CD4-positive, alpha-beta T cell treated with Interleukin-4 for 4 hours (primary cell): Measurements from ENCODE around the gene TMEM203.
"Not testable (repeated sequence)": the region's sequence is repeated elsewhere in the genome, so short reads cannot be mapped to it uniquely, and the experiment has no call there.

Source experiments
- DNase-seq: peaks from one replicate; pipeline ENCODE4 v3.0.0-alpha.2; 2020

The TMEM203 gene

DNA sequence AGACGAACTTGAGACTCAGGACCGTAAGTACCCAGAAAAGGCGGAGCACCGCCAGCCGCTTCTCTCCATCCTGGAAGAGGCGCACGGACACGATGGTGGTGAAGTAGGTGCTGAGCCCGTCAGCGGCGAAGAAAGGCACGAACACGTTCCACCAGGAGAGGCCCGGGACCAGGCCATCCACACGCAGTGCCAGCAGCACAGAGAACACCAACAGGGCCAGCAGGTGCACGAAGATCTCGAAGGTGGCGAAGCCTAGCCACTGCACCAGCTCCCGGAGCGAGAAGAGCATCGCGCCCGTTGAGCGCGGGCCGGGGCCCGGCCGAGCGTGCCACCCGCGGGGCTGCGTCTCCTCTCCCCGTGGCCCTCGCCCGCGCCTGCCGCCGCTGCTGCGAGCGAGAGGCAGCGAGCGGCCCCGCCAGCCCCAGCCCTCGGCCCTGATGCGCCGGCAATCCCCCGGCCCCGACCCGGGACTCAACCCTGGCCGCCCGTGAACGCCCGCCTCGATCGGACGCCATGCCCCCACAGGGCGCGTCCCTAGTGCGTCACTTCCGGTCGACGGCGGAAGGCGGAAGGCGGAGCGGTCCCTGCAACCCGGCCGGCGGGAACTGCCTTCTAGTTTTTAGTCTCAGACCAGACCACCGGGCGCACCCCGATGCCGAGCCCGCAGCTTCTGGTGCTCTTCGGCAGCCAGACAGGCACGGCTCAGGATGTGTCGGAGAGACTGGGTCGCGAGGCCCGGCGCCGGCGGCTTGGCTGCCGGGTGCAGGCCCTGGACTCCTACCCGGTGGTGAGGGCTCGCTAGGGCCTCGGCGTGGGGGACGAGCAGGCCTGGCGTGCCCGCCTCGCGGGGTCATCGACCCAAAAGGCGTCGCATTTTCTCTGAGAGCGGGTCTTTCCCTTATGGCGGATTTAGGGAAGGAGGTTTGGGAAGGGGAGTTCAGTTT lies at the start of gene TMEM203, which contains the start of gene NDOR1:
Gene TMEM203, minus strand, starts transcription at position 523 of the 944 bp plus-strand sequence. Its CDS starts 234 bp downstream, at position 289.
Gene NDOR1, plus strand, starts transcription at position 575 of the 944 bp plus-strand sequence. Its CDS starts 78 bp downstream, at position 653.
- DNase-seq = peak; percentile 87

DNA sequence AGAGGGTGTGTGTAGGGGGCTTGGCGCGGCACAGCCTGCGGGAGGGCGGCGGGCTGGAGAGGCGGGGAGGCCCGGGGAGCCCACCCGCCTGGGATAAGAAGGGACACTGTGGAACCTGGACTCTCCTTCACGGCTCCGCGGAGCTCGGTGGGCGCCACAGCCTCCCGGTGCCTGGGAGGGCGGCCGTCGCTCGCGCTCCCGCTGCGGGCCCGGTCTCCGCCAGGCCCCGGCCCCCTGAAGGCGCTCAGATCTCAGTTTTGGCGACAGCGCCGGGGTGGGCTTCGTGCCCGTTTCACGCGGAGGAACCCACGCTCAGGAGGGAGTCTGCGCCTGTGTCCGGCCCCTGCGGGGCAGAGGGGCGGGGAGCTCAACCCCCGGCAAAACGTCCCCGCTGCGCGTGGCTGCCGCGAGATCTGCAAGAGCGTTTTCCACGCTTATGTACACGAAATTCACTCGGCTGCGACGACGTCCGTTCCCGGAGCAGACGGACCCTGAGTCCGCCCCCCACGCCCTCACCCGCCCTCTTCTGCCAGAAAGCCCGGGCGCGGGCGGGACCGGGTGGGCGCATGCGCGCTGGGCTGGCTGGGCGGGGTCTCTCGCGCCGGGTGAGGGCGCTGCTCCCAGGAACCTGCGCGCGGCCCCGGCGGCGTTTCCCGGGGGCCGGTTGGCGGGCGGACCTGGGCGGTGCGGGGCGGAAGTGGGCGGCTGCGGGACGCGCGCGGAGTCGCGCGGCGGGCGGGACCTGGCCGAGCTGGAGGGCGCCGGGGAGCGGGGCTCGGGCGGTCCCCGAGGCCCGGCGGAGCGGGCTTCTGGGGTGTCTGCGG lies 49.4 kb upstream of the TMEM203 start, which contains the start of gene NELFB:
Gene NELFB, plus strand, starts transcription at position 704 of the 824 bp plus-strand sequence.
- peak; percentile 91 for DNase-seq

GRCh38 chr9:137253717-137254623 lies 48.5 kb upstream of the TMEM203 start:
- DNase-seq = no peak

DNA sequence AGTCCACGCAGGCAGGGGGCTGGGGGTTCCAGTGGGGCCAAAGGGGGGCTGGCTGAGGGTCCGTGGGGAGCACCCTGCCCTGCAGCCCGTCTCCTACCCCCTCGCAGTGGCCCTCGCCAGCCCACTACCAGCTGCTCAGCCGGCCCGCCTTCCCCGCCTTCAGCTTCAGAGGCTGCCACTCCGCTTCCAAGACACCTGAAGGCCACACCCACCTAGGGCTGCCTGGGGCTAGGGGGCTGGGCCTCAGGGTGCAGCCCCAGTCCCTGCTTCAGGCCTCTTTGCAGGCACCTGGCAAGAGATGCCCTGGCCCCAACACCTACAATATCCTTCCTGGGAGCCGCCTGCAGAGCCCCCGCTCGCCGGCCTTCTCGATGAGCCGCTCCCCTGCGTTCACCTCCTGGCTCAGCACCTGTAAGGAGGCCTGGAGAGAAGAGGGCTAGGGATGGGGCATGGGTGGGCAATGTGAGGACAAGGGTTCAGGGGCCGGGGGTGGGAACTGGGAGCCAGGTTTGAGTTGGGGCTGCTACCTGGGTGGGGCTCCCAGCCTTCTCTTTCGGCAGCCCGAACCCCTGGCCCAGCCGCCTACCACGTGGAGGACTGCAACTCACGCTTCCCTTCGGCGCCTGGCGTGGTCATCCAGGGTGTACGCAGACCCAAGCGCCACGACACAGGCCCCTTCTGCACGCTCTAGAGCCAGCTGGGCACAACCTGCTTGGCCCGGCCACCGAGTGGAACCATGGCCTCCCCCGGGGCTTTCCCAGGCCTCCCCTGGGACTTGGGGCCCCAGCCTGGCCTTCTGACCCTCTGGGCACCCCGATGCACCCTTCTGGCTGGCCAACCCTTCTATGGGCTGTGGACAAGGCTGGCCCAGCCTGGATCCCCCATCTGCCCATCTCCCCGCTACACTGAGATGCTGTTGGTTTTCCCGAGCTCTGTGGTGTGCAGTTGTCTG lies 47.4 kb upstream of the TMEM203 start:
- DNase-seq = no peak

- no peak for DNase-seq
These were observed 46.2 kb upstream of the TMEM203 start for GRCh38 chr9:137251490-137252268.

GRCh38 chr9:137251194-137251461 lies 45.7 kb upstream of the TMEM203 start, which contains the start of gene STPG3:
STPG3 (plus strand) TSS chr9:137251286; CDS start chr9:137251287, 1 bp downstream.
- DNase-seq = no peak

- DNase-seq = no peak
These were observed 45.1 kb upstream of the TMEM203 start for GRCh38 chr9:137250329-137251193.

DNA sequence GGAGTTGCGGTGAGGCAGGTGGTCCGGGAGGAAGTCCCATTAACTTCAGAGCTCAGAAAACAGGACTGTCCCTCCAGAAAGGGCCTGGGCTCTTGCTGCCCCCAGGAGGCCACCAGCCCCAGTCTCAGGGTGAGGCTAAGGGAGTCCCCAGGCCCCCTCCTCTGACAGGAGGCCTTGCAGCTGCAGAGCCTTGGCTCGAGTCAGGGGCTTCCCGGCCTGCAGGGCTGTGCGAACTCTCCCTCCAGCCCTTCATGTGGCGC lies 42.4 kb upstream of the TMEM203 start:
- DNase-seq = no peak

- no peak for DNase-seq
These were observed 41.9 kb upstream of the TMEM203 start for GRCh38 chr9:137247135-137247915.

DNA sequence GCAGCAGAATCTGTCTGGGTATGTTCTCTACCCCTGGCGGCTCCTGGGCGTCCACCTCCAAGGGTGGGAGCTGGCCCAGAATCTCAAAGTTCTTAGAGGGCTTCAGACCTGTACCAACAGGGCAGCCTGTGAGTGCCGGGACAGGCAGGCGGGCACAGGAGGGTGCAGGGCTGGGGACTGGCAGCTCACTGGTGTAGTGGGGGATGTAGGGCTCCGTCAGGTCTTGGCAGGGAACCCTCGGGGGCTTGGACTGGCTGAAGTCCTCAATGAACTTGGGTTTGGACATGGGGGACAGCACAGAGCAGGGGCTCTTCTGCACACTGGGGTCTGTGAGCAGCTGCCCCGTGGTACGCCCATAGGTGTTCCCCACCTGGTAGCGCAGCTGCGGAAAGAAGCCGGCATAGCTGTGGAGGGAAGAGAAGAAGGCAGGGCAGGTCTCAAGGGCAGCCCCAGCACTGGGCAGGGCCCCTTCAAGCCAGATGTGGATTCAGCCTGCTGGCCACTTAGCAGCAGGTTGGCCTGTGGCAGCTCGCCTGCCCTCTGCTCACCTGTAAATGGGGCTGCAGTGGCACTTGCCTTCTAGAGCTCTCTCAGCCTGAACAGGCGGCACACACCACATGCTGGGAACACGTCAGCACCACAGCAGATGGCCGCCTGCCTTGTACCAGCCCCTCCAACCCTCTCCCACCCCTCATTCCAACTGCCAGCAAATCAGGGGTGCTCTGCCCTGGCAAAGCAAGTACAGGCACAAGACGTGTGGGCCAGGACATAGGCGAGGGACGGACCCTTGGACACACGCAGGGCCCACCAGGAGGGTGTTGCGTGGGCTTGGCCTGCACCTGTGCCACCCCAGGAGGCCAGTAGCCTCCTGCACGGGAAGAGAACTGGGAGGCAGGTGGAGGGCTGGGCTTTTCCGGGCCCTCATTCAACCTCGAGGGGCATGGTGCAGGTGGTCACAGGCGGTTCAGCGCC lies 40.3 kb upstream of the TMEM203 start:
- no peak for DNase-seq

DNA sequence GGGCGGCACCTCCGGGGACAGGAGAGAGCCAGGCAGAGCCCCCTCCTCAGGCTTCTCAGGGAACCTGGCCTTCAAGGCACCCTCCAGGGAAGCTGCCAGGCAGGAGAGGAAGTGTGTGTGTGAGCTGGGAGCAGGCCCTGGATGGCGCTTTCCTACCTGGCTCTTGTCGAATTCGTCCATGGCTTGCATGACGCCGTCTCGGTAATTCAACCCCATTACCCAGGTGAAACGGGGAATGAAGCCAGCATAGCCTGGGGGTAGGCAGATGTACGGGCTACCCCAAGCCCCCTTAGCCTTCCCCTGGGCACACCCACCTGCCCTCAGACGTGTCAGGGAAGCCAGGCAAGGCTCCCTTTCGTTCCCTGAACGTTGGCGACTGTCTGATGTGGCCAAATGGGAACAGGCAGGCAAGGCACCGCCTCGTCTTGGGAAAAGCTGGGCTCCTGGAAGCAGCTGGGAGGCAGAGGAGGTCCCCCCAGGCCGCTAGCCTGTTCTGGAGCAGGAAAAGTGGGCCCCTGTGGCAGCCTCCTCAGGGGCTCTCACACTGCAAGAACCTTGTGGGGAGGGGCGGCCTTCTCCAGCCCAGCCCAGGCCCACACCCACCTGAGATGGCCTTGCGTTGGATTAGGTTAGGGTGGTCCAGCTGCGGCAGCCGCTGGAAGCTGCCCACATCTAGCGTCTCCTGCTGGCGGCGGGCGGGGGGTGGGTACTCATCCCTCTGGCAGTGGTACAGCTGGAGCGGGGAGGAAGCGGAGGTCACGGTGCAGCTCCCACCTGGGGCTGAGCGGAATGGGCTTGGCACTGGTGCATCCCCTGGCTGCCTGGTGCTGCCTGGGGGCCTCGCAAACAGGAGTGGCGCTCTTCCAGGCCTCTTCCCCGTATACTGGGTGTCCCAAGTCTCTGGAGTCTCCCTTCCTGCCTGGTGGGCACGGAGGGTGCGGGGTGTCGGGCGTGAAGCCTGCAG lies 39.3 kb upstream of the TMEM203 start:
- DNase-seq = no peak

DNA sequence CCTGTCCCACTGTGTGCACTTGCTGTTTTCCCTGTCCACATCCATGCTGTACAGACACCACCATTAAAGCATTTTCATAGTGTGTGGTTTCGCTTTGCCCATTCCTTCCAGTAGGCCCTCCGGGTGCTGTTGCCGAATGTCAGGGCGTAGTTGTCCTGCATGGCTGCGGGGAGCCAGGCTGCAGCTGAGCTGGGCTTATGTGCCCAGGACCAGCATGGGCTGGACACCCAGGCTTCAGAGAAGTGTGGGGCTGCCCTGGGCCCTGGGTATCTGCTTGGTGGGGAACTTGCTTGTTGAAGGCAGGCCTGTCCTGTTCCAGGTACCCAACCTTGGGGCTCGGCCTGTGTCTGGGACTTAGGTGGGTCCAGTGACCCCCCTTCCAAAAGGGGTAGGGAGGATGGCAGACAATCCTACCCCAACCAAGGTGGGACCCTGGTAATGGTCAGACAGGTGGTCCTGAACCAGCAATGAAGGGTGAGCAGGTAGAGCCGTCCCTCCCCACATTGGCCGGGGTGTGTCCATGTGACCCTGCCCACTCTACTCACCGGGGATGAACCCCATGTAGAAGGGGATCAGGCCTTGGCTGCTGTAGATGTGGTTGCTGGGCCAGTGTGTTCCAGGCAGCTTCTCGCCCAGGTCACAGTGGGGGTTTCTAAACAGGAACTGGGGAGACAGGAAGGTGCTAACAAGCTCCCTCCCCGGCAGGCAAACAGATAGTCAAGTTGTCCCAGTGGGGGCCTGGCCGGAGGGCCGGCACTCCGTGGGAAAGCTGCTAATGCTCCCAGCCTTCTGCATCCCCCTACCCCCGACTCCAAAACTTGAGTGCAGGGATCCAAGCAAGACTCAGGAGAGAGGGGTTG lies 38.4 kb upstream of the TMEM203 start:
- DNase-seq = no peak

GRCh38 chr9:137243266-137243625 lies 37.8 kb upstream of the TMEM203 start:
- DNase-seq = not testable (repeated sequence)

GRCh38 chr9:137242269-137243203 lies 37.1 kb upstream of the TMEM203 start:
- DNase-seq = no peak
